Measurements from ENCODE around the gene CCDC33.

Gene CCDC33

DNA sequence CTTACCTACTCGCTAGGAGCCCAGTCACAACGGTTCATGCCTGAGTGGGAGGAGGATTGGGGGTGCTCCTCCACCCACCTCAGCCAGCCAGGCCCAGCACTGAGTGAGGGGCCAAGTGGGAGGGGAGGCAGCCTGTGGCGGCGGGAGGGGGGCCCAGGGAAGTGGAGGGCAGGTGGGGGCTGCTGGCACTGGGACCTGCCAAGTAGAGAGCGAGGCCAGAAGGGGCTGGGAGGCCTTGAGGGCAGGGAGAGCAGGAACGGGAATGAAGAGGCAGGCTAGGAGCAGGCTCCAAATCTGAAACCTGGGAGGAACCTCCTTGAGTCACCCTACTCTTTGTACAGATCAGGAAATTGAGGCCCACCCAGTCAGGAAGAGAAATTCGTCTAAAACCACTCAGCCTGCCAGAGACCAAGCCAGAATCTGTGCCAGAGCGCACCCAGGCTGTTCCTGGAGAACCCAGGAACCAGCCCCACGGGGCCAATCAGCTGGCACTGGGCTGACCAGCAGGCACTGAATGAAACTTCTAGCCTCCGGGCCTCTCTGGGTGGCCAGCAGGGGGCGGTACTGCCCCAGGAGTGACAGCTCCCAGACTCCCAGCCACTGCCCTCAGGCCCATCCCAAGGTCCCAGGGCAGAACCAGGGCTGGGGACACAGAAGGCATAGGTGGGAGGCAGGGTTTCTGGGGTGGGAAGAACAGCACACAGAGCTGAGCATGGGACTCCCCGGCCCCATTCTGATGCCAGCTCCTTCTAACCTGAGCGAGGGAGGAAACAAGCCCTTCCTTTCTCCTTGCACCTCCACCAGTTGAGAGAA, 146.1 kb downstream of the CCDC33 start:
- peak; percentile 99 for ATAC-seq
- no peak for TF ChIP-seq ESRRG (CRISPR knock-in tag; IDR thresholded peaks at IDR 0.05)
- no peak for TF ChIP-seq GLIS3 (CRISPR knock-in tag; IDR thresholded peaks at IDR 0.05)
- TF ChIP-seq, protein P1, sequence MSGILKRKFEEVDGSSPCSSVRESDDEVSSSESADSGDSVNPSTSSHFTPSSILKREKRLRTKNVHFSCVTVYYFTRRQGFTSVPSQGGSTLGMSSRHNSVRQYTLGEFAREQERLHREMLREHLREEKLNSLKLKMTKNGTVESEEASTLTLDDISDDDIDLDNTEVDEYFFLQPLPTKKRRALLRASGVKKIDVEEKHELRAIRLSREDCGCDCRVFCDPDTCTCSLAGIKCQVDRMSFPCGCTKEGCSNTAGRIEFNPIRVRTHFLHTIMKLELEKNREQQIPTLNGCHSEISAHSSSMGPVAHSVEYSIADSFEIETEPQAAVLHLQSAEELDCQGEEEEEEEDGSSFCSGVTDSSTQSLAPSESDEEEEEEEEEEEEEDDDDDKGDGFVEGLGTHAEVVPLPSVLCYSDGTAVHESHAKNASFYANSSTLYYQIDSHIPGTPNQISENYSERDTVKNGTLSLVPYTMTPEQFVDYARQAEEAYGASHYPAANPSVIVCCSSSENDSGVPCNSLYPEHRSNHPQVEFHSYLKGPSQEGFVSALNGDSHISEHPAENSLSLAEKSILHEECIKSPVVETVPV (CRISPR knock-in tag; IDR thresholded peaks at IDR 0.05) = no peak
- no peak for TF ChIP-seq PPARA (CRISPR knock-in tag; IDR thresholded peaks at IDR 0.05; ENCODE audit: borderline replicate concordance)
- TF ChIP-seq ISL1 (CRISPR knock-in tag; IDR thresholded peaks at IDR 0.05) = no peak
- no peak for TF ChIP-seq SNAI2 (CRISPR knock-in tag; IDR thresholded peaks at IDR 0.05)
- TF ChIP-seq, protein P2, sequence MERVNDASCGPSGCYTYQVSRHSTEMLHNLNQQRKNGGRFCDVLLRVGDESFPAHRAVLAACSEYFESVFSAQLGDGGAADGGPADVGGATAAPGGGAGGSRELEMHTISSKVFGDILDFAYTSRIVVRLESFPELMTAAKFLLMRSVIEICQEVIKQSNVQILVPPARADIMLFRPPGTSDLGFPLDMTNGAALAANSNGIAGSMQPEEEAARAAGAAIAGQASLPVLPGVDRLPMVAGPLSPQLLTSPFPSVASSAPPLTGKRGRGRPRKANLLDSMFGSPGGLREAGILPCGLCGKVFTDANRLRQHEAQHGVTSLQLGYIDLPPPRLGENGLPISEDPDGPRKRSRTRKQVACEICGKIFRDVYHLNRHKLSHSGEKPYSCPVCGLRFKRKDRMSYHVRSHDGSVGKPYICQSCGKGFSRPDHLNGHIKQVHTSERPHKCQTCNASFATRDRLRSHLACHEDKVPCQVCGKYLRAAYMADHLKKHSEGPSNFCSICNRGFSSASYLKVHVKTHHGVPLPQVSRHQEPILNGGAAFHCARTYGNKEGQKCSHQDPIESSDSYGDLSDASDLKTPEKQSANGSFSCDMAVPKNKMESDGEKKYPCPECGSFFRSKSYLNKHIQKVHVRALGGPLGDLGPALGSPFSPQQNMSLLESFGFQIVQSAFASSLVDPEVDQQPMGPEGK (CRISPR knock-in tag; IDR thresholded peaks at IDR 0.05; ENCODE audit: borderline replicate concordance) = no peak
- TF ChIP-seq CSDC2 (CRISPR knock-in tag; IDR thresholded peaks at IDR 0.05) = no peak
- TF ChIP-seq ZFP30 (CRISPR knock-in tag; IDR thresholded peaks at IDR 0.05) = no peak
- TF ChIP-seq OSR1 (CRISPR knock-in tag; IDR thresholded peaks at IDR 0.05) = no peak
- no peak for TF ChIP-seq BACH2 (CRISPR knock-in tag; IDR thresholded peaks at IDR 0.05; ENCODE audit: borderline replicate concordance)
- TF ChIP-seq ZC3H10 (CRISPR knock-in tag; IDR thresholded peaks at IDR 0.05) = no peak
- TF ChIP-seq ZNF70 (CRISPR knock-in tag; IDR thresholded peaks at IDR 0.05) = no peak
- TF ChIP-seq, protein P3, sequence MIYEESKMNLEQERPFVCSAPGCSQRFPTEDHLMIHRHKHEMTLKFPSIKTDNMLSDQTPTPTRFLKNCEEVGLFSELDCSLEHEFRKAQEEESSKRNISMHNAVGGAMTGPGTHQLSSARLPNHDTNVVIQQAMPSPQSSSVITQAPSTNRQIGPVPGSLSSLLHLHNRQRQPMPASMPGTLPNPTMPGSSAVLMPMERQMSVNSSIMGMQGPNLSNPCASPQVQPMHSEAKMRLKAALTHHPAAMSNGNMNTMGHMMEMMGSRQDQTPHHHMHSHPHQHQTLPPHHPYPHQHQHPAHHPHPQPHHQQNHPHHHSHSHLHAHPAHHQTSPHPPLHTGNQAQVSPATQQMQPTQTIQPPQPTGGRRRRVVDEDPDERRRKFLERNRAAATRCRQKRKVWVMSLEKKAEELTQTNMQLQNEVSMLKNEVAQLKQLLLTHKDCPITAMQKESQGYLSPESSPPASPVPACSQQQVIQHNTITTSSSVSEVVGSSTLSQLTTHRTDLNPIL (CRISPR knock-in tag; IDR thresholded peaks at IDR 0.05; ENCODE audit: low read depth) = no peak

DNA sequence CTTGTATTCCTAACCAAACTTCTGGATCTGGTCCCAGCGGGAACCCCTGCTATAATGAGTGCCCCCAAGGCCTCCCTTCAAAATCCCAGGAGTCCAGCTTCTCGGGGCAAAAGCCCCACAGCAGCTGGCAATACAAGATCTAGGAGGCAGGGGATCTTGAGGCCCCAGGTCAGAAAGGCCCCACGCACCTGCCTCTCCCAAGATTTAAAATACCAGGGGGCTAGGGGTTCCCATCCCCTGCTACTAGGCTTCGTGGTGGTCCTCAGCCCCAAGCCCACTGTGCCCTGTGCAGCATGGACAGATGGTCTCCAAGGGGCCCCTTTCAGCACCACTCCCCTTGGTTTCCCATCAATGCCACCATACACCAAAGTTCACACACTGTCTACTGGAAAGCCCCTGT, 147.2 kb downstream of the CCDC33 start:
- TF ChIP-seq OSR1 (CRISPR knock-in tag; IDR thresholded peaks at IDR 0.05) = no peak
- no peak for TF ChIP-seq TCF4 (CRISPR knock-in tag; IDR thresholded peaks at IDR 0.05; ENCODE audit: borderline replicate concordance)
- TF ChIP-seq, protein P4, sequence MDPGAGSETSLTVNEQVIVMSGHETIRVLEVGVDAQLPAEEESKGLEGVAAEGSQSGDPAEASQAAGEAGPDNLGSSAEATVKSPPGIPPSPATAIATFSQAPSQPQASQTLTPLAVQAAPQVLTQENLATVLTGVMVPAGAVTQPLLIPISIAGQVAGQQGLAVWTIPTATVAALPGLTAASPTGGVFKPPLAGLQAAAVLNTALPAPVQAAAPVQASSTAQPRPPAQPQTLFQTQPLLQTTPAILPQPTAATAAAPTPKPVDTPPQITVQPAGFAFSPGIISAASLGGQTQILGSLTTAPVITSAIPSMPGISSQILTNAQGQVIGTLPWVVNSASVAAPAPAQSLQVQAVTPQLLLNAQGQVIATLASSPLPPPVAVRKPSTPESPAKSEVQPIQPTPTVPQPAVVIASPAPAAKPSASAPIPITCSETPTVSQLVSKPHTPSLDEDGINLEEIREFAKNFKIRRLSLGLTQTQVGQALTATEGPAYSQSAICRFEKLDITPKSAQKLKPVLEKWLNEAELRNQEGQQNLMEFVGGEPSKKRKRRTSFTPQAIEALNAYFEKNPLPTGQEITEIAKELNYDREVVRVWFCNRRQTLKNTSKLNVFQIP (CRISPR knock-in tag; IDR thresholded peaks at IDR 0.05; ENCODE audit: borderline replicate concordance, low read depth) = no peak
- TF ChIP-seq, protein P2 (CRISPR knock-in tag; IDR thresholded peaks at IDR 0.05; ENCODE audit: borderline replicate concordance) = no peak
- no peak for TF ChIP-seq ZC3H10 (CRISPR knock-in tag; IDR thresholded peaks at IDR 0.05)
- TF ChIP-seq ZFP3 (CRISPR knock-in tag; IDR thresholded peaks at IDR 0.05) = no peak
- TF ChIP-seq, protein P3 (CRISPR knock-in tag; IDR thresholded peaks at IDR 0.05; ENCODE audit: low read depth) = no peak
- no peak for TF ChIP-seq ZNF565 (CRISPR knock-in tag; conservative IDR thresholded peaks at IDR 0.05; ENCODE audit: low read depth)
- TF ChIP-seq ESRRG (CRISPR knock-in tag; IDR thresholded peaks at IDR 0.05) = no peak
- no peak for TF ChIP-seq GLIS3 (CRISPR knock-in tag; IDR thresholded peaks at IDR 0.05)
- no peak for TF ChIP-seq RARB (CRISPR knock-in tag; IDR thresholded peaks at IDR 0.05)
- TF ChIP-seq PPARA (CRISPR knock-in tag; IDR thresholded peaks at IDR 0.05; ENCODE audit: borderline replicate concordance) = no peak
- TF ChIP-seq BACH2 (CRISPR knock-in tag; IDR thresholded peaks at IDR 0.05; ENCODE audit: borderline replicate concordance) = no peak
- TF ChIP-seq SNAI2 (CRISPR knock-in tag; IDR thresholded peaks at IDR 0.05) = no peak
- no peak for TF ChIP-seq ARNTL (CRISPR knock-in tag; IDR thresholded peaks at IDR 0.05; ENCODE audit: borderline replicate concordance, low read depth)
- TF ChIP-seq ZNF70 (CRISPR knock-in tag; IDR thresholded peaks at IDR 0.05) = no peak
- TF ChIP-seq ZNF8 (CRISPR knock-in tag; IDR thresholded peaks at IDR 0.05) = no peak
- no peak for TF ChIP-seq CSDC2 (CRISPR knock-in tag; IDR thresholded peaks at IDR 0.05)
- ATAC-seq = no peak

Data from SK-N-SH treated with all-trans-retinoic acid at 6 μM for 48 hours (cell line).